Calu3 (cell line): ENCODE results near the gene GRIA2. TPM values are rescaled to one million over a fixed set of nuclear protein-coding genes. Genes with fewer than 3 reads are reported as not detected.
A peak's percentile ranks its signal among the peaks of the same experiment; 100 is the strongest.
"Not testable (repeated sequence)": the region's sequence is repeated elsewhere in the genome, so short reads cannot be mapped to it uniquely, and the experiment has no call there.

Source experiments
- Bru-seq: library from RNA; stranded (reverse); fragments of 400-500 nt; gene quantifications from one replicate; lab custom pipeline; 2021; lab: Mats Ljungman, UMichigan
- BruChase-seq, 2 experiments: library from RNA; stranded (reverse); fragments of 400-500 nt; gene quantifications; one replicate each; lab custom pipeline; 2021; lab: Mats Ljungman, UMichigan
- BruUV-seq: library from RNA; stranded (reverse); fragments of 400-500 nt; replicated peaks from 2 replicates; lab custom pipeline; 2021; lab: Mats Ljungman, UMichigan
- CTCF ChIA-PET: fragments of 300-600 bp; sonication (Branson Sonifier 250); formaldehyde crosslinking; loops from one replicate; lab custom pipeline; 2022; ENCODE audit warnings: antibody characterized with exemption; lab: Charles Lee
- DNase-seq: peaks from one replicate; pipeline ENCODE4 v3.0.0; 2022
- H3K27ac Mint-ChIP-seq: one replicate; pipeline ENCODE4 v1.8.0; 2022; ENCODE audit warnings: mixed read lengths; ENCODE audit not compliant: unreplicated experiment
- H3K27me3 Mint-ChIP-seq: one replicate; pipeline ENCODE4 v1.8.0; 2022; ENCODE audit warnings: mixed read lengths; ENCODE audit not compliant: unreplicated experiment
- H3K36me3 Mint-ChIP-seq: one replicate; pipeline ENCODE4 v1.8.0; 2022; ENCODE audit warnings: mild to moderate bottlenecking, moderate library complexity, mixed read lengths; ENCODE audit not compliant: insufficient read depth, unreplicated experiment
- H3K4me1 Mint-ChIP-seq: one replicate; pipeline ENCODE4 v1.8.0; 2022; ENCODE audit warnings: mild to moderate bottlenecking, low read depth, mixed read lengths; ENCODE audit not compliant: unreplicated experiment
- H3K4me3 Mint-ChIP-seq: one replicate; pipeline ENCODE4 v1.8.0; 2022; ENCODE audit warnings: mild to moderate bottlenecking, low read depth, moderate library complexity, mixed read lengths; ENCODE audit not compliant: unreplicated experiment
- H3K9me3 Mint-ChIP-seq: one replicate; pipeline ENCODE4 v1.8.0; 2022; ENCODE audit warnings: low read depth, mixed read lengths; ENCODE audit not compliant: unreplicated experiment
- intact Hi-C: fragments of 100-400 bp; cut with micrococcal nuclease; formaldehyde crosslinking; loops from one replicate; pipeline ENCODE4 v1.10.0; 2022; ENCODE audit not compliant: unreplicated experiment
- long read RNA-seq: library from polyadenylated mRNA; stranded (forward); transcript quantifications from one replicate; pipeline ENCODE4 v2.0.0, GENCODE V29; 2022
- total RNA-seq: library from RNA; stranded (reverse); gene quantifications from 2 replicates; pipeline ENCODE4 v1.2.3, GENCODE V29; 2022
- TF ChIP-seq, protein P1 (sequence below): fragments of 200-600 bp; IDR thresholded peaks from one replicate; pipeline ENCODE4 v1.8.0; 2022; ENCODE audit warnings: antibody characterized with exemption; ENCODE audit not compliant: unreplicated experiment

Gene GRIA2
- total RNA-seq (not detected in 2 replicates), Bru-seq, nascent RNA (percentile 5 among the genes with signal in this experiment), BruChase-seq, experiment 1, labeled RNA remaining after a 6-hour chase (percentile 5 among the genes with signal in this experiment), BruChase-seq, experiment 2, labeled RNA remaining after a 2-hour chase (percentile 9 among the genes with signal in this experiment)
- long read RNA-seq, result 0 reads

DNA sequence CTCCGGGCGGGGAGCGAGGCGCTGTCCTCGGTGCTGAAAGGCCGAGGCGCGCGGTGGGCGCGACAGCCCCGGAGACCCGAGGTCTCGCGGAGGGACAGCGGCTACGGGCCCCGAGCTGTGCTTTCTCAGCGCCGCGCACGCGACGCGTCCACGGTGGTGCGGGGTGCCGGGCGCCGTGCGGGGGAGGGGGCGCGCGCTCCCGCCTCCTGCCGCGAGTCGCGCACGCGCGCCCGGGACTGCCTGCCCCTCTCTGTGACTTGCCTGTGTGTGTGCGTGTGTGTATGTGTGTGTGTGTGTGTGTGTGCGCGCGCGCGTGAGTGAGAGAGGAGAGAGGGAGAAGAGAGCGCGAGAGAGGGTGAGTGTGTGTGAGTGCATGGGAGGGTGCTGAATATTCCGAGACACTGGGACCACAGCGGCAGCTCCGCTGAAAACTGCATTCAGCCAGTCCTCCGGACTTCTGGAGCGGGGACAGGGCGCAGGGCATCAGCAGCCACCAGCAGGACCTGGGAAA is at the start of gene GRIA2:
TSS of gene GRIA2 (plus strand) at position 358 of the 511 bp plus-strand sequence. CDS start 315 bp downstream, outside the sequence.
- DNase-seq, result no peak
- intact Hi-C loops, result no loop called here
- H3K36me3 Mint-ChIP-seq, result no peaks in the 10 kb centered on the region
- BruUV-seq, result no TSS peak
- H3K27me3 Mint-ChIP-seq, result no peaks in the 10 kb centered on the region
- H3K4me1 Mint-ChIP-seq, result no peaks in the 10 kb centered on the region
- H3K27ac Mint-ChIP-seq, result no peak within 1 kb of the TSS
- no peak within 1 kb of the TSS for H3K4me3 Mint-ChIP-seq
- CTCF ChIA-PET, result no interaction called here
- TF ChIP-seq, protein P1, sequence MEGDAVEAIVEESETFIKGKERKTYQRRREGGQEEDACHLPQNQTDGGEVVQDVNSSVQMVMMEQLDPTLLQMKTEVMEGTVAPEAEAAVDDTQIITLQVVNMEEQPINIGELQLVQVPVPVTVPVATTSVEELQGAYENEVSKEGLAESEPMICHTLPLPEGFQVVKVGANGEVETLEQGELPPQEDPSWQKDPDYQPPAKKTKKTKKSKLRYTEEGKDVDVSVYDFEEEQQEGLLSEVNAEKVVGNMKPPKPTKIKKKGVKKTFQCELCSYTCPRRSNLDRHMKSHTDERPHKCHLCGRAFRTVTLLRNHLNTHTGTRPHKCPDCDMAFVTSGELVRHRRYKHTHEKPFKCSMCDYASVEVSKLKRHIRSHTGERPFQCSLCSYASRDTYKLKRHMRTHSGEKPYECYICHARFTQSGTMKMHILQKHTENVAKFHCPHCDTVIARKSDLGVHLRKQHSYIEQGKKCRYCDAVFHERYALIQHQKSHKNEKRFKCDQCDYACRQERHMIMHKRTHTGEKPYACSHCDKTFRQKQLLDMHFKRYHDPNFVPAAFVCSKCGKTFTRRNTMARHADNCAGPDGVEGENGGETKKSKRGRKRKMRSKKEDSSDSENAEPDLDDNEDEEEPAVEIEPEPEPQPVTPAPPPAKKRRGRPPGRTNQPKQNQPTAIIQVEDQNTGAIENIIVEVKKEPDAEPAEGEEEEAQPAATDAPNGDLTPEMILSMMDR, result no peak
- H3K9me3 Mint-ChIP-seq, result no peaks in the 10 kb centered on the region

DNA sequence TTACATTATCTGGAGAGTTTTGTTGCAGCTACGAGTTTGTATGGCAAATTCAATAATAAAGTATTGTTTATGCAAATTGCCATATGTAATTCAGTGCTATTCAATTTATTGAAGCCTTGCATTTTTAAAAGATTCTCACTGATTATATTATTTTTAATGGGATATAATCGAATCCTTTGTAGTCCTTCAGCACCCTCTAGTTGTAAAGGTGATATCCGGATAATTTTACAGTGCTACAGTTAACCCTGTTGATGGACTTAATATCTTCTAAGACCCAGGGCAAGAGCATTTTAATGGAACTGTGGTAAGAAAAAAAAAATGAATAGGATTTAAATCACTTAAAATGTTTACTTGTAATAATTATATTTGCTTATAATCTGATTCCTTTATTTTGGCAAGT is 48.5 kb upstream of the GRIA2 start:
- Mint-ChIP-seq H3K36me3 (no peaks in the 10 kb centered on the region), H3K4me3 (no peak overlapping the region), H3K4me1 (no peaks in the 10 kb centered on the region), H3K9me3 (no peaks in the 10 kb centered on the region), H3K27ac (no peak overlapping the region), H3K27me3 (no peaks in the 10 kb centered on the region)
- CTCF ChIA-PET, result no interaction called here
- TF ChIP-seq, protein P1, result no peak
- DNase-seq, result no peak
- intact Hi-C loops, result loop anchor here (1.0 kb wide), 1 partner anchor 697 kb away; no protein-coding TSS in a partner anchor
- no TSS peak for BruUV-seq

DNA sequence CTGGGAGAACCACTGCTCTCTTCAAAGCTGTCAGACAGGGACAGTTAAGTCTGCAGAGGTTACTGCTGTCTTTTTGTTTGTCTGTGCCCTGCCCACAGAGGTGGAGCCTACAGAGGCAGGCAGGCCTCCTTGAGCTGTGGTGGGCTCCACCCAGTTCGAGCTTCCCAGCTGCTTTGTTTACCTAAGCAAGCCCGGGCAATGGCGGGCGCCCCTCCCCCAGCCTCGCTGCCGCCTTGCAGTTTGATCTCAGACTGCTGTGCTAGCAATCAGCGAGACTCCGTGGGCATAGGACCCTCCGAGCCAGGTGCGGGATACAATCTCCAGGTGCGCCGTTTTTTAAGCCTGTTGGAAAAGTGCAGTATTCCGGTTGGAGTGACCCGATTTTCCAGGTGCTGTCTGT is 40.3 kb upstream of the GRIA2 start:
- H3K27me3 Mint-ChIP-seq, BruUV-seq, H3K36me3 Mint-ChIP-seq, H3K9me3 Mint-ChIP-seq, intact Hi-C loops, DNase-seq, CTCF ChIA-PET, H3K27ac Mint-ChIP-seq, H3K4me1 Mint-ChIP-seq, H3K4me3 Mint-ChIP-seq: not testable (repeated sequence)

DNA sequence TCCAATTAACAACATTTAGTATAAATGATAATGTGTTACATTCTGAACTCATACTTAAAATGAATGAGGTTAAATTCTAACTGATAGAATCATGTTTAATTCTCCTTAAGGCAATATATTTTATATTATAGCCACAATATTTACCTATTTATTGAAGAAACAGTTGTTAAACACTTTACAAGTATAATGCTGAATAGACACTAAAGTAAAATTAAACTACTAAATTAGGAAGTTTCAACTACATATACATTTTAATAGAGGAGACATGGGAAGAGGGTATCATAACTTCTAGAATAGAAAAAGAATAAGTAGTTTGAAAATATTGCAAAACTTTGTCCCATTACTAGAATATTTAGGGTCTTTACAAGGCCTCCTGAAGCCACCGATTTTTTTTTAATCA is 36.2 kb upstream of the GRIA2 start:
- no peak for DNase-seq
- CTCF ChIA-PET, result no interaction called here
- Mint-ChIP-seq H3K4me3 (no peak overlapping the region), H3K27ac (no peak overlapping the region), H3K36me3 (no peaks in the 10 kb centered on the region), H3K4me1 (no peaks in the 10 kb centered on the region), H3K27me3 (no peaks in the 10 kb centered on the region), H3K9me3 (no peaks in the 10 kb centered on the region)
- intact Hi-C loops, result no loop called here
- TF ChIP-seq, protein P1, result no peak
- BruUV-seq, result no TSS peak

DNA sequence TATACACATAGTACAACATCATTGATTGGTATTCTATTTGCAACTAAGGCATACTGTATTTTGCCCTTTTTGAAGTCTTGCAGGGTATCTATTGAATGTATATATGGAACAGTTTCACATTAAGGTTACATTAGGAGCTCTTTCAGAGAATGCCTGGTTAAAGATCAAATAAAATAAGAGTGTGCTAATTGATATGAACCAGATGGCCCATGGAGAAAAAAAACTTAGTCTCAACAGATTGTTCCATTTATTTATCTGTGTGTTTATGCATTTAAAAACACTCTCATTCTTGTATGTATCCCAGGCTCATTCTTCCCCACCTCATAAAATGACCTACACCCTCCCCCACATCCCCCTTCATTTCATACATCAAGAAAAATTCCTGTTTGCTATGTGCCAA is 35.2 kb upstream of the GRIA2 start:
- Mint-ChIP-seq H3K36me3 (no peaks in the 10 kb centered on the region), H3K27ac (no peak overlapping the region), H3K27me3 (no peaks in the 10 kb centered on the region), H3K4me3 (no peak overlapping the region), H3K9me3 (no peaks in the 10 kb centered on the region), H3K4me1 (no peaks in the 10 kb centered on the region)
- CTCF ChIA-PET, result interaction anchor here (0.5 kb wide), 1 partner anchor 780 kb away, joined by 3 read pairs; no protein-coding TSS in a partner anchor
- TF ChIP-seq, protein P1, result no peak
- intact Hi-C loops, result no loop called here
- BruUV-seq, result no TSS peak
- DNase-seq, result no peak
